Measurements from ENCODE around the gene C3orf18. TPM values are rescaled to one million over a fixed set of nuclear protein-coding genes. Genes with fewer than 3 reads are reported as not detected.

The C3orf18 gene
- total and polyA plus RNA-seq, 10 of the 15 experiments (the other 5 are each of a cell fraction or from before 2014, with no cell fraction given), result 0.06 to 3.2 (median 0.66) TPM

- TF ChIP-seq LARP7 (IDR thresholded peaks at IDR 0.05) (no peak), CREB1 (IDR thresholded peaks at IDR 0.05; ENCODE audit: low read depth) (no peak), RB1 (IDR thresholded peaks at IDR 0.05; ENCODE audit: borderline replicate concordance) (no peak), ATF3 (IDR thresholded peaks at IDR 0.05; ENCODE audit: borderline replicate concordance, extremely low read depth, low read depth, low read length) (no peak), CBX3 (IDR thresholded peaks at IDR 0.05; ENCODE audit: borderline replicate concordance, low read depth) (no peak), TCF7 (IDR thresholded peaks at IDR 0.05; ENCODE audit: borderline replicate concordance) (no peak), ATF7 (IDR thresholded peaks at IDR 0.05; ENCODE audit: low read depth) (no peak), NFYB (IDR thresholded peaks at IDR 0.05; ENCODE audit: insufficient read depth, low read depth, low read length) (no peak)
These were observed 19.2 kb upstream of the C3orf18 start (continued) for GRCh38 chr3:50586763-50587070.

- no peak overlapping the region for H2AFZ ChIP-seq (ENCODE audit: control insufficient read depth, low read depth, low read length)
- H4K20me1 ChIP-seq (ENCODE audit: control insufficient read depth, insufficient read depth), result no peaks in the 10 kb centered on the region
- DNase-seq (ENCODE audit: low read depth, low spot score), result no peak
- no peak overlapping the region for H3K4me3 ChIP-seq
- no TSS peak for BruUV-seq (replicated peaks)
- intact Hi-C loops (cut with micrococcal nuclease; ENCODE audit: unreplicated experiment) (no loop called here), in situ Hi-C loops (cut with MboI) (no loop called here)
- ChIA-PET RAD21 (ENCODE audit: unreplicated experiment) (interaction anchor here (0.5 to 8.2 kb wide), 8 partner anchors 9 to 1617 kb away, joined by 3 to 135 read pairs (median 4); partner anchors contain the start of genes CISH and HEMK1), POLR2A (interaction anchor here (0.7 to 7.0 kb wide), 6 partner anchors 15 to 226 kb away, joined by 3 to 54 read pairs (median 4); partner anchors contain the start of genes C3orf18, CISH and HEMK1), CTCF (interaction anchor here (1.1 to 11.1 kb wide), 5 partner anchors 15 to 43 kb away, joined by 3 to 317 read pairs (median 4); partner anchors contain the start of genes C3orf18, CISH, HEMK1 and MAPKAPK3), SMC1A (ENCODE audit: uncharacterized antibody, unreplicated experiment) (interaction anchor here (1.4 to 10.0 kb wide), 4 partner anchors 9 to 27 kb away, joined by 4 to 186 read pairs (median 49); partner anchors contain the start of genes CISH, HEMK1 and MAPKAPK3)
- H3K27ac ChIP-seq (ENCODE audit: control insufficient read depth, insufficient read depth), result no peak overlapping the region
- H3K9ac ChIP-seq (ENCODE audit: control insufficient read depth, insufficient read depth, low read length), result no peak overlapping the region
- ATAC-seq, result no peak
- 52% methylated on average over 6 of the region's 6 CpGs for WGBS (ENCODE audit: insufficient coverage, insufficient replicate concordance, low lambda C conversion rate, missing lambda C conversion rate)
- peaks cover 29% of the 10 kb centered on the region for H3K4me1 ChIP-seq (ENCODE audit: control insufficient read depth, insufficient read depth, low read length)
- no peak overlapping the region for H3K4me2 ChIP-seq (ENCODE audit: control insufficient read depth, insufficient read depth)
- H3K36me3 ChIP-seq (ENCODE audit: control insufficient read depth in 2 of 2, insufficient read depth in 2 of 2, low read length in 1 of 2), result no peaks in the 10 kb centered on the region
- H3K79me2 ChIP-seq (ENCODE audit: control insufficient read depth, insufficient read depth, low read length), result no peaks in the 10 kb centered on the region
- no peak for FAIRE-seq
- no peaks in the 10 kb centered on the region for H3K9me3 ChIP-seq (replicated peaks; ENCODE audit: control insufficient read depth, insufficient read depth, low read length)
- no peaks in the 10 kb centered on the region for H3K27me3 ChIP-seq (replicated peaks in 1 of 2; ENCODE audit: control insufficient read depth in 2 of 2, insufficient read depth in 2 of 2, low read length in 1 of 2)
- TF ChIP-seq CHD1 (IDR thresholded peaks at IDR 0.05; ENCODE audit: low read depth, low read length) (no peak), ZNF622 (IDR thresholded peaks at IDR 0.05) (no peak), KAT2A (conservative IDR thresholded peaks at IDR 0.05; ENCODE audit: control insufficient read depth, low read depth, low read length) (no peak), EED (IDR thresholded peaks at IDR 0.05; ENCODE audit: low read depth) (peak; percentile 65; the same call in 1 of the 2 replicates), MEF2A (IDR thresholded peaks at IDR 0.05; ENCODE audit: insufficient read depth, low read depth, low read length) (no peak), GATAD2B (conservative IDR thresholded peaks at IDR 0.05; ENCODE audit: low read depth) (no peak), CHD4 (IDR thresholded peaks at IDR 0.05) (no peak), SIN3A (IDR thresholded peaks at IDR 0.05; ENCODE audit: low read depth, low read length) (no peak), EGR1 (IDR thresholded peaks at IDR 0.05; ENCODE audit: borderline replicate concordance in 1 of 2, low read depth in 2 of 2, low read length in 2 of 2) (peak in 1 of 2 experiments; percentile 44; a peak in 1 of 3 replicates), BHLHE40 (IDR thresholded peaks at IDR 0.05; ENCODE audit: borderline replicate concordance in 1 of 2, low read depth in 2 of 2, low read length in 1 of 2) (no peak), IRF4 (IDR thresholded peaks at IDR 0.05; ENCODE audit: low read depth, low read length) (peak; percentile 55; the same call in 1 of the 2 replicates), JUNB (IDR thresholded peaks at IDR 0.05) (peak; percentile 72), NR2F1 (conservative IDR thresholded peaks at IDR 0.05) (no peak), BCL3 (IDR thresholded peaks at IDR 0.05; ENCODE audit: borderline replicate concordance, insufficient read depth, low read depth, low read length, poor library complexity, severe bottlenecking) (peak; percentile 64), ZNF24 (IDR thresholded peaks at IDR 0.05) (no peak)
These were observed 18.6 kb upstream of the C3orf18 start for GRCh38 chr3:50585919-50586762.
